SHP77 (cell line): ENCODE results near the gene ELAVL1.
"Not testable (repeated sequence)": the region's sequence is repeated elsewhere in the genome, so short reads cannot be mapped to it uniquely, and the experiment has no call there.

Experiments used
- DNase-seq, 2 experiments: peaks; one replicate each; lab custom pipeline; 2025; lab: John Stamatoyannopoulos, UW

ELAVL1 gene

GRCh38 chr19:8005534-8006256 is at the start of gene ELAVL1:
ELAVL1 (minus strand) TSS chr19:8005641; CDS start chr19:7991815, 13,826 bp downstream.
- peak; percentile 68 to 86 for DNase-seq

- DNase-seq: no peak
Observed at GRCh38 chr19:8054169-8054568, 48.7 kb upstream of the ELAVL1 start.

- DNase-seq: no peak
Observed at GRCh38 chr19:8052464-8052859, 47.0 kb upstream of the ELAVL1 start, which contains the start of gene CCL25. CCL25 (plus strand) TSS chr19:8052760; CDS start chr19:8053050, 290 bp downstream.

GRCh38 chr19:8050274-8051096 is 45.0 kb upstream of the ELAVL1 start:
- DNase-seq: peak; percentile 77 to 90

- no peak for DNase-seq
Observed at GRCh38 chr19:8046569-8047165, 41.2 kb upstream of the ELAVL1 start.

GRCh38 chr19:8045872-8046568 is 40.6 kb upstream of the ELAVL1 start:
- no peak for DNase-seq

GRCh38 chr19:8044018-8044417 is 38.6 kb upstream of the ELAVL1 start:
- DNase-seq: no peak

- DNase-seq: no peak
Observed at GRCh38 chr19:8042900-8043299, 37.5 kb upstream of the ELAVL1 start.

GRCh38 chr19:8041531-8041931 is 36.1 kb upstream of the ELAVL1 start:
- DNase-seq: no peak

GRCh38 chr19:8039231-8039630 is 33.8 kb upstream of the ELAVL1 start:
- no peak for DNase-seq

GRCh38 chr19:8038815-8039214 is 33.4 kb upstream of the ELAVL1 start:
- DNase-seq: no peak

- peak; percentile 49 to 56 for DNase-seq
Observed at GRCh38 chr19:8036434-8037099, 31.1 kb upstream of the ELAVL1 start.

GRCh38 chr19:8034178-8034525 is 28.7 kb upstream of the ELAVL1 start:
- DNase-seq: no peak

GRCh38 chr19:8033287-8034177 is 28.1 kb upstream of the ELAVL1 start:
- DNase-seq: not testable (repeated sequence)

GRCh38 chr19:8030960-8031359 is 25.5 kb upstream of the ELAVL1 start:
- no peak for DNase-seq

- DNase-seq: no peak
Observed at GRCh38 chr19:8028951-8029491, 23.6 kb upstream of the ELAVL1 start.

- DNase-seq: no peak
Observed at GRCh38 chr19:8025316-8025715, 19.9 kb upstream of the ELAVL1 start.

GRCh38 chr19:8024256-8024655 is 18.8 kb upstream of the ELAVL1 start:
- DNase-seq: not testable (repeated sequence)

GRCh38 chr19:8023371-8023770 is 17.9 kb upstream of the ELAVL1 start:
- DNase-seq: no peak

GRCh38 chr19:8022275-8022674 is 16.8 kb upstream of the ELAVL1 start:
- DNase-seq: no peak
